ENCODE measurements around the gene PTPRG.

PTPRG gene

GRCh38 chr3:61663356-61664104 is 102.2 kb downstream of the PTPRG start:
- no peak for DNase-seq

GRCh38 chr3:61664105-61664482 is 102.7 kb downstream of the PTPRG start:
- no peak for DNase-seq

- DNase-seq = no peak
These were observed 103.8 kb downstream of the PTPRG start for GRCh38 chr3:61665121-61665520.

GRCh38 chr3:61665987-61666386 is 104.6 kb downstream of the PTPRG start:
- no peak for DNase-seq

- no peak for DNase-seq
These were observed 105.4 kb downstream of the PTPRG start for GRCh38 chr3:61666615-61667330.

- no peak for DNase-seq
These were observed 106.0 kb downstream of the PTPRG start for GRCh38 chr3:61667383-61667782.

GRCh38 chr3:61667814-61668213 is 106.4 kb downstream of the PTPRG start:
- no peak for DNase-seq

- no peak for DNase-seq
These were observed 107.0 kb downstream of the PTPRG start for GRCh38 chr3:61668317-61668864.

GRCh38 chr3:61669203-61669602 is 107.8 kb downstream of the PTPRG start:
- no peak for DNase-seq

- no peak for DNase-seq
These were observed 108.4 kb downstream of the PTPRG start for GRCh38 chr3:61669668-61670299.

- no peak for DNase-seq
These were observed 112.3 kb downstream of the PTPRG start for GRCh38 chr3:61673651-61674050.

GRCh38 chr3:61674596-61674995 is 113.2 kb downstream of the PTPRG start:
- no peak for DNase-seq

GRCh38 chr3:61679026-61679425 is 117.7 kb downstream of the PTPRG start:
- no peak for DNase-seq

GRCh38 chr3:61680617-61681016 is 119.2 kb downstream of the PTPRG start:
- DNase-seq = no peak

GRCh38 chr3:61681636-61682035 is 120.3 kb downstream of the PTPRG start:
- no peak for DNase-seq

- no peak for DNase-seq
These were observed 121.5 kb downstream of the PTPRG start for GRCh38 chr3:61682671-61683548.

- no peak for DNase-seq
These were observed 122.3 kb downstream of the PTPRG start for GRCh38 chr3:61683549-61684236.

- no peak for DNase-seq
These were observed 123.0 kb downstream of the PTPRG start for GRCh38 chr3:61684386-61684785.

- no peak for DNase-seq
These were observed 124.4 kb downstream of the PTPRG start for GRCh38 chr3:61685755-61686154.

- DNase-seq = no peak
These were observed 124.9 kb downstream of the PTPRG start for GRCh38 chr3:61686228-61686648.

GRCh38 chr3:61687206-61687605 is 125.8 kb downstream of the PTPRG start:
- DNase-seq = no peak

Measured in cerebellar nuclear complex (tissue), 1 donor.